NCI-H1092 (cell line): Measurements from ENCODE around the gene METRNL.

Experiments used
- DNase-seq: peaks from one replicate; lab custom pipeline; 2025; lab: John Stamatoyannopoulos, UW

The METRNL gene

GRCh38 chr17:83092931-83093330 lies 13.5 kb downstream of the METRNL start:
- no peak for DNase-seq

DNA sequence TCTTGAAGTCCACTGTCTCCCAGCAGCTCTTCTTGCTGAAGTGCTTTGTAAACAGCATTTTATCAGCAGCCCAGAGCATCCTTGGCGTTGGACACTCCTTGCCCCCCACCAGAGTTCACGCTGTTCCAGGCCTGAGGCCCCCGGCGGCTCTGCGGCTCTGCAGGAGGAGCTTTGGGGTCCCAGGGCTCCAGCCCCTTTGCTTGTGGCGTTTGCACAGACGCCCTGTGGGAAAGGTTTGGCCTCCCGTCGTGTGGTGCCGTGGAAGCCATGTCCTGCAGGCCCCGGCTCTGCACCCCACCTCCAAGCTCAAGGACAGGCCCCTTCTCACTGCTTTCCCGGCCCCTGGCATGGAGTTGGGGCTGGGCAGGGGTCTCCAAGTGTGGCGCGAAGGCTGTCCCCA lies 14.1 kb downstream of the METRNL start:
- no peak for DNase-seq

DNA sequence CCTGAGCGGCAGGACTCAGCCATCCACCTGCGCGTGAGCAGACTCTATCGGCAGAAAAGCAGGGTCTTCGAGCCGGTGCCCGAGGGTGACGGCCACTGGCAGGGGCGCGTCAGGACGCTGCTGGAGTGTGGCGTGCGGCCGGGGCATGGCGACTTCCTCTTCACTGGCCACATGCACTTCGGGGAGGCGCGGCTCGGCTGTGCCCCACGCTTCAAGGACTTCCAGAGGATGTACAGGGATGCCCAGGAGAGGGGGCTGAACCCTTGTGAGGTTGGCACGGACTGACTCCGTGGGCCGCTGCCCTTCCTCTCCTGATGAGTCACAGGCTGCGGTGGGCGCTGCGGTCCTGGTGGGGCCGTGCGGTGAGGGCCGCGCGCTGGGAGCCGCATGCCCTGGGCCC lies 14.9 kb downstream of the METRNL start:
- DNase-seq, result no peak

- DNase-seq, result no peak
Observed at GRCh38 chr17:83095016-83095415, 15.6 kb downstream of the METRNL start.

- no peak for DNase-seq
Observed at GRCh38 chr17:83096401-83097224, 17.2 kb downstream of the METRNL start.

GRCh38 chr17:83097831-83098230 lies 18.4 kb downstream of the METRNL start:
- no peak for DNase-seq

- DNase-seq, result no peak
Observed at GRCh38 chr17:83098241-83099085, 19.1 kb downstream of the METRNL start.

DNA sequence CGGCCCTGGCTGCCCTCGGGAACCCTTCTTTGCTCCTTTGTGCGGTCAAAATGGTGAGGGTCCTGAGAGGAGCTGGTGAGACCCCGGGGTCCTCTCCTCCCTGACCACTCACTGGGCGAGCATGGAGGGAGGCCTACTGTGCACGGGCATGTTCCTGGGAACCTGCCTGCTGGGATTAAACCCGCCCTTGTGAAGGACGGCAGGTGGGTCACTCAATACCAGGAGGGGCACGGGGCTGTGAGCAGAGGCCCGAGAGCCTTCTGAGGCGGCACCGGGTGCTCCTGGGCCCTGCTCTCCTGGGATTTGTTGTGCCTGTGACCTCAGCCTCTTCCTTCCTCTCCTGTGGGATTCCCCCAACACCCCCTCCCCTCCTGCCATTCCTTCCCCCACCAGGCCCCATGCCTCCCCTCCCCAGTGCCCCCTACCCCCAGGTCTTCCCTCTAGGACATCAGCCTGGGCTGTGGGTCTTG lies 19.7 kb downstream of the METRNL start:
- DNase-seq, result no peak

- DNase-seq, result no peak
Observed at GRCh38 chr17:83099570-83100181, 20.3 kb downstream of the METRNL start.

DNA sequence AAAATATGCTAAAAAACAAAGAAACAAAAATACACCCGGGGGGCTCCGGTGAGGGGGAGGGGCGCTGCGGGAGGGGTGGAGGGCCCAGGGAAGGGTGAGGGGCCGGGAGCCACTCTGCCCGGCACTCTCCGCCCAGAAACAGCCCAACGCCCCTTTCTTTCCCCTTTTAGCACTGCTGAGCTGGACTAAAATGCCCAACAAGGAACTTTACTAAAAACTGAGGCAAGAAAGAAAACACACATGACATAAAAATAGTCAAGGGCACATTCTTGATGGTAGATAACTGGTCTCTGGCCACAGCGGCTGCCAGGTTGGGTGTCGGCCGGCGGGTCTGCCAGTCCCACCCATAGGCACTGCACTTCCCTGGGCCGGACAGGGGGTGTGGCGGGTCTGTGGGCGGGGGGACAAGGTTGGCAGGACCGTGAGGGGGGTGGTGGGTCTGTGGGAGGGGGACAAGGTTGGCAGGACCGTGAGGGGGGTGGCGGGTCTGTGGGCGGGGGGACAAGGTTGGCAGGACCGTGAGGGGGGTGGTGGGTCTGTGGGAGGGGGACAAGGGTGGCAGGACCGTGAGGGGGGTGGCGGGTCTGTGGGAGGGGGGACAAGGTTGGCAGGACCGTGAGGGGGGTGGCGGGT lies 20.9 kb downstream of the METRNL start:
- no peak for DNase-seq

DNA sequence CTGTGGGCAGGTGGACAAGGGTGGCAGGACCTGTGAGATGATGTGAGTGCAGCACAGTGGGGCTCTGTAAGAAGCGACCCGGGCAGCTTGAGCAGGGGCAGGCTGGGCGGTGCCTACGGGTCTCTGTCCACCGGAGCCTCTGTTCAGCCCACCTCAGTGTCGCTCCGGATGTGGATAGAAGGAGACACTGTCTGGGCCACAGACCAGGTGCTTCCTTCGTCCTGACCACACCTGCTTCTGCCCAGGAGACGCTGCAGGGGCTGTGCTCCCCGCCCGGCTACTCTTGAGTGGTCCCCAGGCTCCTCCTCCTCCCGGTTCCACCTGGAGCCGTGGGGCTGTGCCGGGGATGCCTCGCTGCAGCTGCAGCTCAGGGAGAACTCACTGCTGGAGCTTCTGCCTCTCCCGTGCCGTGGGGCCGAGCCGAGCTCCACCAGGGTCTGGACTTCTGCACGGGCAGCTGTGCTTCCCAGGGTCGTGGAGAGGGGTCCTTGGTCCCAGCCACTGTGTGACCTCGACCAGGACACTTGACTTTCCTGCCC lies 21.5 kb downstream of the METRNL start:
- no peak for DNase-seq

- DNase-seq, result no peak
Observed at GRCh38 chr17:83101805-83102480, 22.5 kb downstream of the METRNL start.

DNA sequence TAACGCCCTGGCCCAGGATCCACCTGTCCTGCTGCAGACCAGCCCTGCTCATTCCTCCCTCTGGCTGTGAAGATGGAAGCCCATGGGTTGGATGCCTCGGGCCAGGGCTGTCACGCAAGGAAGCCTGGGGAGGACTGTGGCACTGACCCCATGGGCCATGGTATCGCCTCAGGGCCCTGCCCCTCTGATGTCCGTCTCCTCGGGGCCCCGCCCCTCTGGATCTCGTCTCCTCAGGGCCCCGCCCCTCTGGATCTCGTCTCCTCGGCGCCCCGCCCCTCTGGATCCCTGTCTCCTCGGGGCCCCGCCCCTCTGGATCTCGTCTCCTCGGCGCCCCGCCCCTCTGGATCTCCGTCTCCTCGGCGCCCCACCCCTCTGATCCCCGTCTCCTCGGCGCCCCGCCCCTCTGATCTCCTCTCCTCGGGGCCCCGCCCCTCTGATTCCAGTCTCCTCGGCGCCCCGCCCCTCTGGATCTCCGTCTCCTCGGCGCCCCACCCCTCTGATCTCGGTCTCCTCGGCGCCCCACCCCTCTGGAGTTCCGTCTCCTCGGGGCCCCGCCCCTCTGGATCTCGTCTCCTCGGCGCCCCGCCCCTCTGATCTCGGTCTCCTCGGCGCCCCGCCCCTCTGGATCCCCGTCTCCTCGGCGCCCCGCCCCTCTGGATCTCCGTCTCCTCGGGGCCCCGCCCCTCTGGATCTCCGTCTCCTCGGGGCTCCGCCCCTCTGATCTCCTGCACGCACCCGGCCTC lies 24.0 kb downstream of the METRNL start:
- DNase-seq, result no peak

- DNase-seq, result no peak
Observed at GRCh38 chr17:83103943-83104311, 24.5 kb downstream of the METRNL start.

DNA sequence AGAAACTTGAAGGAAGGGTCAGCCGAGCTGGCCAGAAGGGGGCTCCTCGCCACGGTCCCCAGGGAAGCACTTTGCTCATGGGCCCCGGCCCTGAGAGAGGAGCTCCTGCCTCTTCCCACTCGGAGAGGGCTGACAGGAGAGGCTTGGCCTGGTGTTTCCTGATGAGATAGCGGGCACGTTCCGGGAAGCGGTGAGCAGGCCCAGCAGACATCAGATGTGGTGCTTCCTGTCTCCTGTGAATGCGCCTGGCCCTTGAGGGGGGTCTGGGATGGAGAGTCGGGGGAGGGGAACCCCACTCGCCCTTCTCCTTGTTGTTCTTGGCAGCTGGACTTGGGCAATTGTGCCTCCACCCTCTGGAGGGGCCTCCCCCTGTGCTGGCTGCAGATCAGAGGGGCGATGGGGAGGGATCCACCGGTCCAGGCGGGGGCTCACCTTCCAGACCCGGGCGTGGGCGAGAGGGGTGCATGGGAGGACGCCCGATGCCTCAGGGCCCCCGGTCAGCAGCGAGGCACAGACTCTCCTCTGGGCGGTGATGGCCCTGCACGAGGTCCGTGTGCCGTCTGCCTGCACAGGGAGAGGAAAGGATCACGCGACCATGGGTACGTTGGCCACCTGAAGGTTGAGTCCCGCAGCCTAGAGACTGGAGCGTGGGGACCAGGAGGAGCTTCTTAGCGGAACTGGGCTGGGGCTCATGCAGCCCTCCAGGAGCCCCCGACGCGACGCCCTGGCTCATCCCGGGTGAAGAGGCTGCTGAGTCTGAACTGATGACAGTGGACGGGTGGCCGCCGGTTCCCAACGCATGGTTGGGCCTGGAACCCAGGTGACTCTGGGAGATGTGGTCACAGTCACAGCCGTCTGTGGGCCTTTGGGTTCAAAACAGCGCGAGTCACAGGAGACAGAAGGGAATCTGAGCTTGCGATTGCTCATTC lies 25.4 kb downstream of the METRNL start:
- DNase-seq, result no peak

DNA sequence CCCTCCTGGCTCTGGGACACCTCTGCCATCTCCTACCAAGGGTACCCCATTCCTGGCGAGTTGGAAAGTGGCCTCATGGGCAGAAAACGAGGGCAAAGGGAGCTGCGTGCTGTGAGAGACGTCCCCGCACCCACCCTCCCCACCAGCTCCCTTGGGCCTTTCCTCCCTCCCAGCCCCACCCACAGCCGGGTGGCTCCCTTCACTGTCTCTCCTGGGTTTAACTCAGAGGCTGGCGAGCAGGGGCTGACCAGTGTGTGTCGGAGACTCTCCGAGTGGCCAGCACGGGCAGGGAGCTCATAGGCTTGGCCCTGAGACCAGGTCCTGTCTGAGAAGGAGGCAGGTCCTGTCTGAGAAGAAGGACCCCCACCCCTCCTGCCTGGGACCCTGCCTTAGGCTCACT lies 26.1 kb downstream of the METRNL start:
- no peak for DNase-seq

DNA sequence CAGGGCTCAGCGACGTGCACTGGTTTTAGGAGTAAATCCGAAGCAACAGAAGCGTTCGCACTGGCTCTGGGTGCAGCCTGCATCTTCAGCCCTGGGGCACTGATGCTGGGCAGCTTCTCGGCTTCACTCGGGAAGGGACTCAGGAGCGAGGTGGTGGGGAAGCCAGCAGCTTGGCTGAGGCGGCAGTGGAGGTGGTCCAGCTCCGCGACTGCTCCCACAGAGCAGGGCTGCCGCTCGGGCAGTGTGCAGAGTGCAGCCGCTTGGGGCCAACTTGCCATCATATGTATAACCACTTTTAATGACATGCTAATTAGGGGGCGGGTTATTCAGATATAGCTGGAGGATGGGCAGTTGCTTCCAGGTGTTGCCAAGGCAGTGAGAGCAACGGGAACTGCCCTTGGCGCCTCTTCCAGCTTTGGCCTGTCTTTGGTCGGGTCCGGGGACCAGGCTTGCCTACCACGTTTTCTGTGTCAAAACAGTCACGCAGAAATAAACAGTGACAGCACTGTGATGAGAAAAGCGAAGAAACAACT lies 26.7 kb downstream of the METRNL start:
- DNase-seq, result no peak

GRCh38 chr17:83106913-83107655 lies 27.7 kb downstream of the METRNL start:
- DNase-seq, result no peak

DNA sequence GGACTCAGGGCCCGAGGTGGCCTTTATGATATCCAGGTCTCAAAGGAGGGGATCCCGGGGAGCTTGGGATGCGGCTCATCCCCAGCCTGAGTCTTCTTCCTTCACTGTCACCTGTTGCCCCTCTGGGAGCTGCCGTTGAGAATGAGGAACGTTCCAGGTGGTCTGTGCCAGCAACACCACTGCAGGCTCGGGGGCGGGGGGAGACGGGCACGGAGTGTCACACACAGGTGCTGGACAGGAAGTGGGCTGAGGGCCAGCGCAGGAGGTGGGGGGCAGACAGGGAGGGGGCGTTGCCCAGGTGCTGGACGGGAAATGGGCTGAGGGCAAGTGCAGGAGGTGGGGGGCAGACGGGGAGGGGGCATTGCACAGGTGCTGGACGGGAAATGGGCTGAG lies 28.2 kb downstream of the METRNL start:
- DNase-seq, result no peak
